ENCODE data around the gene CFAP45. TPM values are rescaled to one million over a fixed set of nuclear protein-coding genes. Genes with fewer than 3 reads are reported as not detected.

CFAP45 gene
- total and polyA plus RNA-seq, 9 of the 15 experiments (the other 6 are each of a cell fraction or from before 2014, with no cell fraction given), result 0.65 to 2.4 (median 1.5) TPM

- TF ChIP-seq ZNF407 (IDR thresholded peaks at IDR 0.05; ENCODE audit: low read depth) (no peak), RAD21 (CRISPR knock-in tag; conservative IDR thresholded peaks at IDR 0.05 in 1 of 2, IDR thresholded peaks at IDR 0.05 in 1 of 2) (no peak), EWSR1 (IDR thresholded peaks at IDR 0.05; ENCODE audit: borderline replicate concordance, low read depth, partially characterized antibody) (no peak), STAT5A (IDR thresholded peaks at IDR 0.05; ENCODE audit: borderline replicate concordance, low read length) (no peak), XRCC5 (IDR thresholded peaks at IDR 0.05; ENCODE audit: low read depth, low read length) (peak; percentile 45), ZFPM2 (CRISPR knock-in tag; IDR thresholded peaks at IDR 0.05) (no peak), MTA1 (IDR thresholded peaks at IDR 0.05; ENCODE audit: borderline replicate concordance) (0 out of 2 replicates have a peak, but pooled peaks have one; percentile 26), MAFG (tag; conservative IDR thresholded peaks at IDR 0.05) (no peak), ZNF121 (CRISPR knock-in tag; conservative IDR thresholded peaks at IDR 0.05) (no peak), MAFF (IDR thresholded peaks at IDR 0.05; ENCODE audit: low read length) (no peak), TAL1 (IDR thresholded peaks at IDR 0.05) (no peak), RBBP5 (IDR thresholded peaks at IDR 0.05; ENCODE audit: borderline replicate concordance, insufficient read depth, low read length, poor library complexity, severe bottlenecking) (peak; percentile 53), ELF4 (CRISPR knock-in tag; IDR thresholded peaks at IDR 0.05) (no peak), TCF3 (CRISPR knock-in tag; IDR thresholded peaks at IDR 0.05) (0 out of 2 replicates have a peak, but pooled peaks have one; percentile 11)
- TF ChIP-seq, protein P1, sequence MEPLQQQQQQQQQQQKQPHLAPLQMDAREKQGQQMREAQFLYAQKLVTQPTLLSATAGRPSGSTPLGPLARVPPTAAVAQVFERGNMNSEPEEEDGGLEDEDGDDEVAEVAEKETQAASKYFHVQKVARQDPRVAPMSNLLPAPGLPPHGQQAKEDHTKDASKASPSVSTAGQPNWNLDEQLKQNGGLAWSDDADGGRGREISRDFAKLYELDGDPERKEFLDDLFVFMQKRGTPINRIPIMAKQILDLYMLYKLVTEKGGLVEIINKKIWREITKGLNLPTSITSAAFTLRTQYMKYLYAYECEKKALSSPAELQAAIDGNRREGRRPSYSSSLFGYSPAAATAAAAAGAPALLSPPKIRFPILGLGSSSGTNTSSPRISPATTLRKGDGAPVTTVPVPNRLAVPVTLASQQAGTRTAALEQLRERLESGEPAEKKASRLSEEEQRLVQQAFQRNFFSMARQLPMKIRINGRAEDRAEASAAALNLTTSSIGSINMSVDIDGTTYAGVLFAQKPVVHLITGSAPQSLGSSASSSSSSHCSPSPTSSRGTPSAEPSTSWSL (CRISPR knock-in tag; IDR thresholded peaks at IDR 0.05; ENCODE audit: borderline replicate concordance), result no peak
- TF ChIP-seq, protein P2, sequence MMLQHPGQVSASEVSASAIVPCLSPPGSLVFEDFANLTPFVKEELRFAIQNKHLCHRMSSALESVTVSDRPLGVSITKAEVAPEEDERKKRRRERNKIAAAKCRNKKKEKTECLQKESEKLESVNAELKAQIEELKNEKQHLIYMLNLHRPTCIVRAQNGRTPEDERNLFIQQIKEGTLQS (IDR thresholded peaks at IDR 0.05), result peak; percentile 73
- TF ChIP-seq, protein P2 (CRISPR knock-in tag; conservative IDR thresholded peaks at IDR 0.05), result no peak; the same call in none of the 2 replicates
Observed at GRCh38 chr1:159924791-159925718, 25.1 kb upstream of the CFAP45 start, which contains the start of gene TAGLN2 (continued).

Measured in K562 (cell line).